ENCODE results near the gene DMD. TPM values are rescaled to one million over a fixed set of nuclear protein-coding genes. Genes with fewer than 3 reads are reported as not detected.

The DMD gene
- total and polyA plus RNA-seq, 2 of the 13 experiments (the other 11 are each of a cell fraction or from before 2014, with no cell fraction given), result 17.6 to 25.9 TPM

DNA sequence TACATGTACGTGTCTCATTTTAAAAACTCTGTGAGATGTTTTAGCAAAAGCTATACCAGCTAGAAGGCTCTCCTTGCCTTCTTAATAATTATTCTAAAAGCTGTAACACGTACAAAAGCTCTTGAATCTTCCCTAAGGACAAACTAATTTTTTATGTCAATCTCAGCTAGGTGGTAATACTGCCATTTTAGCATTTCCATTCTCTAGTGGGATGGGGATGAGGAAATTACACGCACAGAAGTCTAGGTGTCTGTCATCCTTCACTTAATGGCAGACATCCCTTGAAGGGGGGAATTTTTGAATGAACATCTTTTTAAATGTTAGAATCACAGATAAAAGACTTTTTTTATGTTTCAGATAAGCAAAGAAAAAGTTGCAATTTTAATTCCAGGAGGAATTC lies 569.1 kb downstream of the DMD start (continued):
- TF ChIP-seq ZSCAN21 (CRISPR knock-in tag; IDR thresholded peaks at IDR 0.05; ENCODE audit: borderline replicate concordance) (no peak), RXRA (CRISPR knock-in tag; IDR thresholded peaks at IDR 0.05) (no peak), ZNF577 (CRISPR knock-in tag; IDR thresholded peaks at IDR 0.05; ENCODE audit: borderline replicate concordance, low read depth) (no peak), ZNF10 (CRISPR knock-in tag; IDR thresholded peaks at IDR 0.05; ENCODE audit: borderline replicate concordance, low read depth) (no peak)

DNA sequence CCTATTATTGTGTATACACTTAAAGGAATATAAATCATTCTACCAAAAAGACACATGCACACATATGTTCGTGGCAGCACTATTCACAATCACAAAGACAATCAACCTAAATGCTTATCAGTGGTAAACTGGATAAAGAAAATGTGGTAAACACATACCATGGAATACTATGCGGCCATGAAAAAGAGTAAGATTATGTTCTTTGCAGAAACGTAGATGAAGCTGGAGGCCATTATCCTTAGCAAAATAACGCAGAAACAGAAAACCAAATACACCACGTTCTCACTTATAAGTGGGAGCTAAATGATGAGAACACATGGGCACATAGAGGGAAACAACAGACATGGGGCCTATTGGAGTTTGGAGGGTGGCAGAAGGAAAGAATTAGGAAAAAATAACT lies 593.2 kb downstream of the DMD start:
- H3K27me3 ChIP-seq (ENCODE audit: control insufficient read depth in 1 of 2, insufficient read depth in 2 of 2, low read length in 2 of 2), result no peaks in the 10 kb centered on the region
- FAIRE-seq (no peak), ATAC-seq (no peak), DNase-seq (ENCODE audit: low spot score) (no peak)
- CTCF ChIA-PET (ENCODE audit: low intra/inter-chr PET ratio, low total read pairs), result no interaction called here
- intact Hi-C loops (cut with micrococcal nuclease; ENCODE audit: unreplicated experiment) (no loop called here), in situ Hi-C loops (cut with HindIII; ENCODE audit: extremely low pct_ligation_motif_present, low pct_unique_long_range_greater_than_20kb) (no loop called here)
- no peak overlapping the region for H3K27ac ChIP-seq (ENCODE audit: extremely low read length, insufficient read depth, low read length)
- no peaks in the 10 kb centered on the region for H3K4me1 ChIP-seq (ENCODE audit: insufficient read depth, low read length)
- H2AFZ ChIP-seq (ENCODE audit: low read length), result no peak overlapping the region
- H3K79me2 ChIP-seq (ENCODE audit: insufficient read depth, low read length), result no peaks in the 10 kb centered on the region
- no TSS peak for BruUV-seq (replicated peaks)
- H4K20me1 ChIP-seq (ENCODE audit: insufficient read depth, low read length), result no peaks in the 10 kb centered on the region
- no peak overlapping the region for H3K9ac ChIP-seq (ENCODE audit: insufficient read depth, low read depth, low read length)
- 1% methylated on average over 5 of the region's 5 CpGs for WGBS (ENCODE audit: low lambda C conversion rate)
- H3K4me3 ChIP-seq (replicated peaks in 1 of 3; ENCODE audit: insufficient read depth in 1 of 3, low read depth in 2 of 3, low read length in 3 of 3), result no peak overlapping the region
- H3K4me2 ChIP-seq (ENCODE audit: low read depth, low read length), result no peak overlapping the region
- no peaks in the 10 kb centered on the region for H3K36me3 ChIP-seq (replicated peaks in 1 of 2; ENCODE audit: control insufficient read depth in 1 of 2, insufficient read depth in 2 of 2, low read length in 2 of 2)
- H3K9me3 ChIP-seq (ENCODE audit: low read length), result no peaks in the 10 kb centered on the region
- POLR2A ChIA-PET, result no interaction called here
- TF ChIP-seq, protein P1, sequence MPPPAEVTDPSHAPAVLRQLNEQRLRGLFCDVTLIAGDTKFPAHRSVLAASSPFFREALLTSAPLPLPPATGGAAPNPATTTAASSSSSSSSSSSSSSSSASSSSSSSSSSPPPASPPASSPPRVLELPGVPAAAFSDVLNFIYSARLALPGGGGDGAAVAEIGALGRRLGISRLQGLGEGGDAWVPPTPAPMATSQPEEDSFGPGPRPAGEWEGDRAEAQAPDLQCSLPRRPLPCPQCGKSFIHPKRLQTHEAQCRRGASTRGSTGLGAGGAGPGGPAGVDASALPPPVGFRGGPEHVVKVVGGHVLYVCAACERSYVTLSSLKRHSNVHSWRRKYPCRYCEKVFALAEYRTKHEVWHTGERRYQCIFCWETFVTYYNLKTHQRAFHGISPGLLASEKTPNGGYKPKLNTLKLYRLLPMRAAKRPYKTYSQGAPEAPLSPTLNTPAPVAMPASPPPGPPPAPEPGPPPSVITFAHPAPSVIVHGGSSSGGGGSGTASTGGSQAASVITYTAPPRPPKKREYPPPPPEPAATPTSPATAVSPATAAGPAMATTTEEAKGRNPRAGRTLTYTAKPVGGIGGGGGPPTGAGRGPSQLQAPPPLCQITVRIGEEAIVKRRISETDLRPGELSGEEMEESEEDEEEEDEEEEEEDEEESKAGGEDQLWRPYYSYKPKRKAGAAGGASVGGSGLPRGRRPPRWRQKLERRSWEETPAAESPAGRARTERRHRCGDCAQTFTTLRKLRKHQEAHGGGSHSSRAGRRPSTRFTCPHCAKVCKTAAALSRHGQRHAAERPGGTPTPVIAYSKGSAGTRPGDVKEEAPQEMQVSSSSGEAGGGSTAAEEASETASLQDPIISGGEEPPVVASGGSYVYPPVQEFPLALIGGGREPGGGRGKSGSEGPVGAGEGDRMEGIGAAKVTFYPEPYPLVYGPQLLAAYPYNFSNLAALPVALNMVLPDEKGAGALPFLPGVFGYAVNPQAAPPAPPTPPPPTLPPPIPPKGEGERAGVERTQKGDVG (CRISPR knock-in tag; IDR thresholded peaks at IDR 0.05; ENCODE audit: borderline replicate concordance), result no peak
- TF ChIP-seq ZNF839 (CRISPR knock-in tag; IDR thresholded peaks at IDR 0.05; ENCODE audit: borderline replicate concordance) (no peak), ZNF496 (CRISPR knock-in tag; IDR thresholded peaks at IDR 0.05; ENCODE audit: insufficient replicate concordance) (no peak), PAWR (CRISPR knock-in tag; IDR thresholded peaks at IDR 0.05; ENCODE audit: borderline replicate concordance) (no peak), ZFYVE20 (CRISPR knock-in tag; IDR thresholded peaks at IDR 0.05; ENCODE audit: borderline replicate concordance, low read depth) (no peak), PBX3 (CRISPR knock-in tag; IDR thresholded peaks at IDR 0.05; ENCODE audit: borderline replicate concordance) (no peak), ZNF788 (CRISPR knock-in tag; IDR thresholded peaks at IDR 0.05; ENCODE audit: borderline replicate concordance) (no peak), BORCS8-MEF2B (CRISPR knock-in tag; IDR thresholded peaks at IDR 0.05) (no peak), HOMEZ (CRISPR knock-in tag; IDR thresholded peaks at IDR 0.05; ENCODE audit: low read depth) (no peak), ZNF335 (CRISPR knock-in tag; IDR thresholded peaks at IDR 0.05) (no peak), GFI1 (CRISPR knock-in tag; IDR thresholded peaks at IDR 0.05; ENCODE audit: borderline replicate concordance) (no peak)
- TF ChIP-seq, protein P2, sequence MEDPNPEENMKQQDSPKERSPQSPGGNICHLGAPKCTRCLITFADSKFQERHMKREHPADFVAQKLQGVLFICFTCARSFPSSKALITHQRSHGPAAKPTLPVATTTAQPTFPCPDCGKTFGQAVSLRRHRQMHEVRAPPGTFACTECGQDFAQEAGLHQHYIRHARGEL (CRISPR knock-in tag; IDR thresholded peaks at IDR 0.05), result no peak

Data from HepG2 (cell line).